Urinary bladder (tissue), 4 donors: ENCODE measurements around the gene TMPRSS15. TPM values are rescaled to one million over a fixed set of nuclear protein-coding genes. Genes with fewer than 3 reads are reported as not detected.

ENCODE experiments used
- DNase-seq: peaks from one replicate; pipeline ENCODE4 v3.0.0-alpha.2; 2015; ENCODE audit errors: extremely low spot score
- H3K27ac ChIP-seq: one replicate; pipeline ENCODE4 v1.5.1; 2013; ENCODE audit warnings: low read depth, mild to moderate bottlenecking, moderate library complexity
- H3K36me3 ChIP-seq: one replicate; pipeline ENCODE4 v1.6.1; 2013; ENCODE audit warnings: mild to moderate bottlenecking, moderate library complexity; ENCODE audit not compliant: insufficient read depth
- H3K4me1 ChIP-seq: one replicate; pipeline ENCODE4 v1.6.1; 2013; ENCODE audit warnings: mild to moderate bottlenecking, moderate library complexity; ENCODE audit not compliant: insufficient read depth
- H3K4me3 ChIP-seq: one replicate; pipeline ENCODE4 v1.5.1; 2013; ENCODE audit warnings: low read depth, low read length
- WGBS: extraction: QIAGEN DNeasy Blood & Tissue Kit; methylation state at CpG from one replicate; pipeline ENCODE4 v1.1.7; 2013; 5-methylcytosine and 5-hydroxymethylcytosine counted together
- polyA plus RNA-seq: library from polyadenylated mRNA; stranded (reverse); fragments of 200-250 nt; gene quantifications from one replicate; pipeline ENCODE4 v1.2.3, GENCODE V29; 2013
- total RNA-seq: library from RNA; depleted of rRNA; stranded (reverse); fragments of >200 nt; gene quantifications from one replicate; pipeline ENCODE4 v1.2.3, GENCODE V29; 2014
- donor health status: healthy with polysubstance abuse.
- donor health status: healthy.

Gene TMPRSS15
- not detected for total RNA-seq
- not detected for polyA plus RNA-seq

GRCh38 chr21:18403735-18404450 is at the start of gene TMPRSS15:
TMPRSS15 (minus strand) TSS chr21:18403785; CDS start chr21:18403622, 163 bp downstream.
- DNase-seq = no peak
- Histone ChIP-seq H3K4me3 (no peak within 1 kb of the TSS), H3K4me1 (no peaks in the 10 kb centered on the region), H3K27ac (no peak within 1 kb of the TSS), H3K36me3 (no peaks in the 10 kb centered on the region)
- 73% methylated on average over 1 of the region's 1 CpG for whole genome bisulfite sequencing

- H3K4me1 ChIP-seq = no peaks in the 10 kb centered on the region
- H3K4me3 ChIP-seq = no peak overlapping the region
- 92% methylated on average over 2 of the region's 2 CpGs for WGBS
- H3K27ac ChIP-seq = no peak overlapping the region
- no peak for DNase-seq
- no peaks in the 10 kb centered on the region for H3K36me3 ChIP-seq
Measured at GRCh38 chr21:18451670-18452069, 48.1 kb upstream of the TMPRSS15 start.

- H3K4me3 ChIP-seq = no peak overlapping the region
- H3K36me3 ChIP-seq = no peaks in the 10 kb centered on the region
- H3K4me1 ChIP-seq = no peaks in the 10 kb centered on the region
- DNase-seq = no peak
- no peak overlapping the region for H3K27ac ChIP-seq
- WGBS = 68% methylated on average over 8 of the region's 8 CpGs
Measured at GRCh38 chr21:18449605-18450550, 46.3 kb upstream of the TMPRSS15 start.

- no peak overlapping the region for H3K27ac ChIP-seq
- no peak overlapping the region for H3K4me3 ChIP-seq
- no peaks in the 10 kb centered on the region for H3K36me3 ChIP-seq
- WGBS = 71% methylated on average over 6 of the region's 6 CpGs
- DNase-seq = no peak
- no peaks in the 10 kb centered on the region for H3K4me1 ChIP-seq
Measured at GRCh38 chr21:18443701-18444100, 40.1 kb upstream of the TMPRSS15 start.

- Histone ChIP-seq H3K4me1 (no peaks in the 10 kb centered on the region), H3K4me3 (no peak overlapping the region), H3K27ac (no peak overlapping the region), H3K36me3 (no peaks in the 10 kb centered on the region)
- DNase-seq = no peak
- 62% methylated on average over 7 of the region's 7 CpGs for WGBS
Measured at GRCh38 chr21:18443085-18443484, 39.5 kb upstream of the TMPRSS15 start.

- Histone ChIP-seq H3K27ac (no peak overlapping the region), H3K4me3 (no peak overlapping the region), H3K4me1 (no peaks in the 10 kb centered on the region), H3K36me3 (no peaks in the 10 kb centered on the region)
- WGBS = 82% methylated on average over 2 of the region's 2 CpGs
- DNase-seq = no peak
Measured at GRCh38 chr21:18430341-18430740, 26.8 kb upstream of the TMPRSS15 start.

- DNase-seq = no peak
Measured at GRCh38 chr21:18424276-18424675, 20.7 kb upstream of the TMPRSS15 start.

GRCh38 chr21:18417141-18417790 is 13.7 kb upstream of the TMPRSS15 start:
- 52% methylated on average over 3 of the region's 3 CpGs for WGBS
- Histone ChIP-seq H3K27ac (no peak overlapping the region), H3K4me3 (no peak overlapping the region), H3K4me1 (no peaks in the 10 kb centered on the region), H3K36me3 (no peaks in the 10 kb centered on the region)
- DNase-seq = no peak

More at GRCh38 chr21:18424276-18424675, 20.7 kb upstream of the TMPRSS15 start:
- WGBS = 52% methylated on average over 4 of the region's 4 CpGs
- H3K27ac ChIP-seq = no peak overlapping the region
- H3K4me1 ChIP-seq = no peaks in the 10 kb centered on the region
- H3K4me3 ChIP-seq = no peak overlapping the region
- no peaks in the 10 kb centered on the region for H3K36me3 ChIP-seq

GRCh38 chr21:18411565-18411964 is 8.0 kb upstream of the TMPRSS15 start:
- Histone ChIP-seq H3K27ac (no peak overlapping the region), H3K4me3 (no peak overlapping the region), H3K36me3 (no peaks in the 10 kb centered on the region), H3K4me1 (no peaks in the 10 kb centered on the region)
- no peak for DNase-seq
- 34% methylated on average over 5 of the region's 5 CpGs for whole genome bisulfite sequencing

- WGBS = 55% methylated on average over 1 of the region's 1 CpG
- no peak overlapping the region for H3K27ac ChIP-seq
- no peaks in the 10 kb centered on the region for H3K4me1 ChIP-seq
- H3K36me3 ChIP-seq = no peaks in the 10 kb centered on the region
- no peak overlapping the region for H3K4me3 ChIP-seq
- DNase-seq = no peak
Measured at GRCh38 chr21:18409579-18409978, 6.0 kb upstream of the TMPRSS15 start.

- DNase-seq = no peak
- no peaks in the 10 kb centered on the region for H3K36me3 ChIP-seq
- no peak overlapping the region for H3K4me3 ChIP-seq
- H3K27ac ChIP-seq = no peak overlapping the region
- 83% methylated on average over 5 of the region's 5 CpGs for WGBS
- H3K4me1 ChIP-seq = no peaks in the 10 kb centered on the region
Measured at GRCh38 chr21:18398843-18399242, 4.7 kb downstream of the TMPRSS15 start.

GRCh38 chr21:18387994-18388393 is 15.6 kb downstream of the TMPRSS15 start:
- DNase-seq = no peak
- Histone ChIP-seq H3K4me1 (no peaks in the 10 kb centered on the region), H3K27ac (no peak overlapping the region), H3K4me3 (no peak overlapping the region), H3K36me3 (no peaks in the 10 kb centered on the region)
- WGBS = 16% methylated on average over 2 of the region's 2 CpGs

GRCh38 chr21:18384771-18385170 is 18.8 kb downstream of the TMPRSS15 start:
- Histone ChIP-seq H3K27ac (no peak overlapping the region), H3K4me3 (no peak overlapping the region), H3K36me3 (no peaks in the 10 kb centered on the region), H3K4me1 (no peaks in the 10 kb centered on the region)
- no peak for DNase-seq
- 13% methylated on average over 1 of the region's 1 CpG for WGBS
